HG02885 (cell line): ENCODE data around the gene MYLK4.

Experiments used
- ATAC-seq: cut with Tn5 transposase; IDR thresholded peaks from one replicate; pipeline ENCODE4 v1.9.1; 2021; ENCODE audit warnings: mild to moderate bottlenecking; ENCODE audit not compliant: unreplicated experiment, poor library complexity

The MYLK4 gene

DNA sequence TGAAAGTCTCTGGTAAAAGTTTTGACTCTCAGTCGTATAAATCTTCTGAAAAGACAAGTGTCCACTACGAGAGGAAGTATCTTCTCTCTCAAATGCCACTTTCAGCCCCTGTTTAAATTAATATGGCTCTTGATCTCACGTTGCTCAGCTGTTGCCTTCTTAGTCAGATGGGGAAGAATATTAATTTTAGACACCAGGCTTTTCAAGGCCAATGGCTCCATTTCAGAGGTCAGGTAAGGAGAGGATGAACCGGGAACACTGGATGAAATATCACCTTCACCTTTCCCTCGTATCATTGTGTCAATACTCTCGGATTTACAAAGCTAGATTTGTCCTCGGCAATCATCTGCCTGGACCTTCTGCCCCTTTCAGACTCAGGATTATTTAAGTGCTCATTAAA, at the start of gene MYLK4:
Gene MYLK4, minus strand, starts transcription at position 91 of the 400 bp plus-strand sequence. CDS start 1,628 bp downstream, outside the sequence.
- ATAC-seq: no peak

DNA sequence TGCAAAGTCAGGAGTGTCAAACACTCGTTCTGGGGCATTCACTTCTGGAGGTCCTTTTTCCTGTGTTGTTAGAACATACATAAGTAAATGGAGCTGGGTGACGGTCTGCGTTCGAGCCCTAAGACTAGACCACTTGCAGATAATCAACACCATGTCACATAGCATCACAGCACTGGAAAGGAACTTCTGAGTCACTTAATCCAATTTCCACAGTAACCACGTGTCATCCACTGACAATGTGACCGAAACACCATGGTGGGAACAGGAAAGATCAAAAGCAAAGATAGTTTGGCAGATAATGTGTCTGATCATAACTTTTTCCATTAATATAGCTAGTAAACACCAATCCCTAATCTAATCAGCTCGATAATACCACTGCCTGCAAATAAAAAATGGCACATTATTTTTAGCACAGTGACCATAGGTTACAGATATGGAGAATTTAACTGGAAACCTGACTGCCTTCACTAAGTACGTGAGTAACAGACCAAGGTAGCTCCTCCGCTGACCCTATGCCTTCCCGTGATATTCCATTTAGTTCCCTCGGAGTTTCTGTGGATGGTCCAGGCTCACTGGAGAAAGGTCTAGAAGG, 49.3 kb upstream of the MYLK4 start:
- no peak for ATAC-seq

DNA sequence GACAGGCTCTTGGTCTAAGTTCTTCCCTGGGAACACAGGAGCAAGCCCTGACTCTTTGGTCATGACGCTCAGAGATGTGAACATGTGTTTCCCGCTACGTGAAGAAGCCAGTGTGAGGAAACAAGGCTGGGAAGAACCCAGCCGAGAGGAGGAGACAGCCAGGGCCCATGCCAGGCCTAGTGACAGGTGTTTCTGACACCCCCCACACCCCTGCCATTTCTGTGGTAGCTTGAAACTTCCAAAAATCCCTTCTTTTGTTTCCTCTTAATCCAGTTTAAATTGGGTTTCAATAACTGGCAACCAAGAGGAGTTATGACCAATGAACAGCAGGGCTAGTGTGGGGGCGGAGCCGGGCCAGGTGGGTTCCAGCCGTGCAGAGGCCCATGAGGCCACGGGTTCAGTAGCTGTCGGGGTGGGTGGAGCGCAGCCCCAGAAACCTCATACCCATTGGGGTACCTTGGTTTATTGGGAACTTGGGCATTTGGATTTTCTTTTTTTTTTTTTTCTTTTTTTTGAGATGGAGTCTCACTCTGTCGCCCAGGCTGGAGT, 47.9 kb upstream of the MYLK4 start:
- no peak for ATAC-seq

DNA sequence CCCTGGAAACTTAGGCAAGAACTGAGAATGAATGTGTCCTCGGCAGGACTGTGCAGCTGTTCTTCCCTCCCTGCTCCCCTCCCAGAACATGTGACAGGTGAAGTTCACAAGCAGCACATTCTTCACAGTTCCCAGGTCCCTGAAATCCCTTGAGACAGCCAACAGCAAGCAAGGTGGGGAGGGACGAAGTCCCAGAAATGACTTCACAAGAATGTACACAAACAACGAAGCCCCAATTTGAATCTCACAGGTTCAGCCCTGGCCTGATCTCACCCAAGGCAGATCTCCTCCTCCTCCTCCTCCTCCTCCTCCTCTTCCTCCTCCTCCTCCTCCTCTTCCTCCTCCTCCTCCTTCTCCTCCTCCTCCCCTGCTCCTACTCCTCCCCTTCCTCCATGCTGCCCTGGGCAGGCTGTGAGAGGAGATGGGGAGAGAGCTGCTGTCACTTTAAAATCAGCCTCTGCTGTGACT, 46.9 kb upstream of the MYLK4 start:
- no peak for ATAC-seq

DNA sequence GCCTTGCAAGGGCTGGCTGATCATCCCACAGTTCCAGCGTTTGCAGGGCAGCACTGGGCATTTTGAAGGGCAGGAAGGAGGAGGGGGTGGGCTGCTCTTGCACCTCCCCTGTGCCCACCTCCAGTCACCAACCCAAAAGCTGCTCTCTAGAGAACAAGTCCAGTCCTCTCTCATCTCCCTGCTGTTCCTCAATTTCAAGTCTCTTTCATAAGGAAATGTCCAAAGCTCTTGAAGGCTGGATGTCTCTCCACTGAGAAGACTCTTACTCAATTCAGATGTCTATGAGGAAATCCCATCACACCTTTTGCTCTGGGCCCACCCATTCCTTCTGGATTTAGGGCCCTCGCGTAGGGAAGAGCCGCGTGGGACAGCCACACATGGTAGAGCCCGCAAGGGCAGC, 46.1 kb upstream of the MYLK4 start:
- no peak for ATAC-seq

DNA sequence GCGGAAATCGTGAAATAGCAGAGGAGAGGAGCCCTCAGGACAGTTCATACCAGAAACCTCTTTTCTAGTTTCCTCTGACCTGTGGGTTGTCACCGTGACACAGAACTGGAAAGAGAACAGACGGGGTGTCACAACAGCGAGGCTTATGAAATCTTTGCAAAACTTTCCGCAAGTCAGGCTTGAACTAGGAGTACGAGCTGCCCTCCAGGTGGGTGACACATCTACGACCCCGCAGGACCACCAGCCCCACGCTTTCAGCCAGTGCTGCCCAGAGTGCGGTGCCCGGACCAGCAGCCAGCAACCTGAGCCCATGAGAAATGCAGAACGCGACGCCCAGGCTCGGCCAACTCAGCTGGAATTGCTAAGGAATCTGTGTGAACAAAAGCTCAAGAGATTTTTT, 45.2 kb upstream of the MYLK4 start:
- no peak for ATAC-seq

DNA sequence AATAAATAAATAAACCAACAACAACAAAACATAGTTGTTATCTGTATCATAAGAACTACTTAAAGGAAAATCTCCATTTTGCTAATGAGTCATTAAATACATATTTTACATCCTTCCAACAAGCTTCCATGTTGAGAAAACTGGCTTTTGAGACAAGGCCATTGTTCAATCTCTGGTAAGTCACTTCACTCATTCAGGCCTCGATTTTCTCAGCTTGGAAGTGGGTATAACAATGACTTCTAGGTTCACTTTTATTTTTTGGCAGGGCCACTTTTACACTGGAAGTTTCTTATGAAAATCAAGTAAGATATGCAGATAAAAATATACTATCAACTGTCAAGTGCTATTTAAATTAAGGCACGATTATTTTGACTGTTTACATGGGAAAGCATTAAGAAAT, 44.4 kb upstream of the MYLK4 start:
- no peak for ATAC-seq

DNA sequence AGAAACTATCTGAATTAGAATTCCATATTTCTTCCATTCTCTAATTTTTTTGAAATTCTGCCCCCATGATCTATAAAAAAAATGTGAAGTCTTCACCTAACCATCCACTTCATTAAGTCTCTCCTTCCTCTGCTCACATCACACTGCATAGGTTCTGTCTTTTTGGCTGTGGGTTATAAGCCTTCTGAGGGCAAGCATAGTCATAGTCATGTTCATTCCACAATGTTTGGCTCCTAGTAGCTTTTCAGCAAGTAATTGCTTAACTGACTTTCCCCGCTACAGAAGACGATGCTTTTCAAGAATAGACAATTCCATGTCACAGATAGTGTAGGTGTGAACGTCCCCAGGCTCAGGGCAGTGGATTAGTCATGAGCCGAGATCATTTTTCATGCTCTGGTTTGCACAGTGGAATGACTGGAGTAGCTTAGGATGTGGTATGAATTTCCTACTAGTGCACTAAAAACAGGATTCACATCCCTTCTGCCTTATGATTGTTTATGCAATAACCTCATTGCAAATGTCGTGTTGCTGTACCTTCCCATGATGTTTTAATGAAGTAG, 43.5 kb upstream of the MYLK4 start:
- ATAC-seq: no peak

DNA sequence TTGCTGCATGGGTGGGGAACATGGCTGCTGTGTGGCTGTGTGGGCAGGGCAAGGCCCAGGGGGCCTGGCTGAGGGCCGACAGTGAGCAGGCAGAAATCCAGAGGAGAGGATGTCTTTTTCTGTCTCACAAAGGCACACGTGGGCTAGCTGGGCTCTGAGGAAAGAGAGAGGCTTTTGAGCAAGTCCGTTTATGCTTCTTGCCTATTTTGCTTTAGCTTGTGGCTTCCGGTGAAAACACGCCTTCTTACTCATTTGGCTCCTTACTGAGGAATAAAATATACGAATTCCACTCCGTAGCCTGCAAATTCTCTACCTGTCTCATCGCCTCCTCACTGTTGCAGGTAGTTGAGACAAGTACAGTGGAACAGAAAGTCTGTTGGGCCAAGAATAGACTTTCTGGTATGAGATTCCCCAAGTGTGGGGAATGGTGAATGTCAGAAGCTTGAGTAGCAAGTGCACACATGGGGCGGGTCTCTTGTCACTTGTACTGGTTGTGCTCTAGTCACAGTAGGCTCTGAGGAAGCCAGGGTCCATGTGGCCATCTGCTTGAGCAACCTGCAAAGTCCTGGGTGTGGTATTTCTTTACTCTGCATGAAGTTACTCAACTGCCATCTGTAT, 42.9 kb upstream of the MYLK4 start:
- ATAC-seq: no peak

DNA sequence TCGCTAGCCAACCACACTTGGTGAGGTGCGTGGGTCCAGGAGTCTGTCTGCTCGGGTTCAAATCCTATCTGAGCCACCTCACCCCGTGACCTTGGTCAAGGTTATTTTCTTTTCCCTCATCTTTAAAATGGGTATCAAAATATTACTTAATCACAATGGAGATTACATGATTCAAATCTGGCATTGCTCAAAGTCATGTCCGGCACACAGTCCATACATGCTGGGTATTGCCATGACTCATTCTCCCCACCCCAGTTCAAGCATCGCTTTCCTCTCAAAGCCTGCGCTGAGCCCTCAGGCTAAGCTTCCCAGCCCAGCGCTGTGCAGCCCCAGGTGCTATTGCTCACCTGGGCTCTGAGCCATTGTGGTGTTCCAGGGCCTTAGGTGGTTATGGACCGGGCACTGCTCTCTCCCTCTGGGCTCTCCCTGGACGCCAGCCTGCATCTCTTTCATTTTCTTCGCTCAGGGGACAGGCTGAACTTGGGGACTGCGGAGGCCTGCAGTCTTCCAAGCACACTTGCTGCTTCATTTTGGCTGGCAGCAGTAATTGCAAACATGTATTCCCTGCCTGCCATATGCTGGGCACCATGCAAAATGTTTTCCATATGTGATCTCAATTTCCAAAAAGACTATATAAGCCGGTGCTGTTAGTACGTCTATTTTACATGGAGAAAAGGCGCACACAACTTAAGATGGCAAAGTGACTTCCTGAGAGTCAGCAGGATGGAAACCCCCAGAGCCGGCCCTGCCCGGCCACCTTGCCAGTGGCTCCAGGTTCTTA, 41.8 kb upstream of the MYLK4 start:
- ATAC-seq: no peak

DNA sequence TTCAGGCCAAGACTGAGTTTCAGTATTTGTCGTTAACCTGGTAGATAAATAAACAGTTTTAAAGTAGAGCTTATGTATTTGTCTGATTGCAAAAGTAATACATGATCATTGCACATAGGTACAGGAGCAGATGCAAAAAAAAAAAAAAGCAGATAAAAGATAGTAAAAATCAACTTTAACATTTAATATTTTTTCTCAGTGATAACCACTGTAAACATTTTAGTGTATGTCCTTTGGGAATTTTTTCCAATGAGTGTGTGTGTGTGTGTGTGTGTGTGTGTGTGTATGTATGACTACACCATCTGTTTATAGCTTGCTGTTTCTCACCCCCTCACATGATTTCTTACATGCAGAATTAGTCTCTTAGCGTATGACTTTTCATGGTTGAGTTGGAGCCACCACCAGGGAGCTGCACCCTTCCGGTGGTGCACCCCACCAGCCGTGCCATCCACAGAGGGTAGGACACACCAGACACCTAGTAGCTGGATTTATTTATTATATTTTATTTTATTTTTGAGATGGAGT, 40.8 kb upstream of the MYLK4 start:
- no peak for ATAC-seq

DNA sequence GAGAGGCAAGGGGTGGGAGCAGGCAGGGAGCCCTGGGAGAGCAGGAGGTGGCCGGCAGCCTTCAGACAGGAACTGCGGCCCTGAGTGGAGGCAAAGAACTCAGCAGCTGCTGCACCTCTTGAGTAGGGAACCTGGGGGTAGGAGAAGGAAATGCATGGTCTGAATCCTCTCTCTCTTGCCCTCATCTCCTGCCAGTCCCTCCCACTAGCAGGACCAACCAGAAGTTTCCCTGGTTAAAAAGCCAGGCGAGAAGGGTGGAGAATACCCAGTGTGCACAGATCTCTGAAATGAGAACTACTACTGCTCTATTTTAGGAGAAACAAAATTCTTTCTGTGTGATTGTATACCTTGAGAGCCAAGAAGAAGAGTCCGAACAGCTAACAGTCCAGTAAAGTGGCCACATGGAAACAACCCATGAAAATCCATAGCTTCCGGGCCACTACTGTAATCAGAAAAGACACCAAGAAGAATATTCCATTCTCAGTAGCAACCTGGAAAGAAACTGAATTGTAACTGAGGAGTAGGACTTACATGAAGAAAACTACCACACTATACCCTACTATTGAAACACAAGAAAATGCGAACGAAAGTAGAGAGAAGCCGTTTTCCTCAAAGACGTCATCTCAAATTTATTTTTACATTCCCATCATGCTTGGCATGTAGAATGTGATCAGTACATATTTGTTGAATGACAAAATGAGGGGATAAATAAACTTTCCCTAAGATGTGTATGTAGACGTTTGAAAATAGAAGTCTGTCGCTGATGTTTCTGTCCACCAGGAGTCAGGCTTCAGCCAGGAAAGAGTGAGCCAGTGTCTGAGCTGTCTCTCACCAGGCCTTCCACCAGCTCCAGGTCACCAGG, 40.1 kb upstream of the MYLK4 start:
- ATAC-seq: peak; percentile 62

DNA sequence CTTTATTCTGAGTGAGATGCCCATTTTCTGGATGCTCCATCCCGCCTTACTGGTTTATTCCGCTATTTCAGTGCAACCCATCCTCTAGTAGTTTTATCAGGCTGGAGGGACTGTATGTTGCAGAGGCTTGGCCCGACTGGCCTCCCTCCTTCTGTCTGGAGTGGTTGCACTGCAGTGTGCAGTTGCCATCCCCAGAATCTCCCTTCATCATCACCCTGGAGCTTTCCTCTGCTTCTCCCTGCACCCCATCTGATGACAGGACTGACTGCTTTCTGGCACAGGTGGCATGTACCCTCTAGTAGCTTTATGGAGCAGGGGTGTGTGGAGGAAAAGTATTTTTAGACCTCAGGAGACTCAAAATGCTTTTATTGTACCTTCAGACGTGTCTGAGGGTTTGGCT, 35.5 kb upstream of the MYLK4 start:
- ATAC-seq: no peak

DNA sequence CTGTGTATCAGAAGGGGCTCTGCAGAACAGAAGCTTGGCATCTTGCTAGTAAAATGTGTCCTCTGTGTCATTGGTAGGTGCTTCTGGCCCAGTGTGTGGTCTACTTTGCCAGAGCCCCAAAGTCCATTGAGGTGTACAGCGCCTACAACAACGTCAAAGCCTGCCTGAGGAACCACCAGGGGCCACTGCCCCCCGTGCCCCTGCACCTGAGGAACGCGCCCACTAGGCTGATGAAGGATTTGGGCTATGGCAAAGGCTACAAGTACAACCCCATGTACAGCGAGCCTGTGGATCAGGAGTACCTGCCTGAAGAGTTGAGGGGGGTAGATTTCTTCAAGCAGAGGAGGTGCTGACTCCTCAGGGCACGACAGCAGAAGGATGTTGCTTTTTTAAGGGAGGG, 34.2 kb upstream of the MYLK4 start:
- ATAC-seq: no peak

DNA sequence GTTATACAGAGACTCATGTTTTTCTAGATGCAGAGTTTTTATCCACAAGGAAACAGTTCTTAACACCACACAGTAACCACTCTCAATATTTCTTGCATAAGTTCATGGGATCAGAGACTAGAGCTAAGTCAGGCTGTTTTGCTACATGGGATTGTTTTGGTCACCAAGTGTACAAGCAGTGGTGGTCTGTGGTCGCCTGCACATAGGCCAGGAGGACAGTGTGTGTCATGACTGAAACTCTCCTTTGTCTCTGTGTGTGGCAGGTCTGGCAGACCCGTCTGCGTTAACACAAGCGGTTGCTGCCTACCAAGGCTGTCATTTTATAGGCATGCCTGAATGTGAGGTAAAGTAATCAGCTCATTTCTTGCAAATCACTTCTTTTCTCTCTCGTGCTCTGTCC, 33.3 kb upstream of the MYLK4 start:
- no peak for ATAC-seq

DNA sequence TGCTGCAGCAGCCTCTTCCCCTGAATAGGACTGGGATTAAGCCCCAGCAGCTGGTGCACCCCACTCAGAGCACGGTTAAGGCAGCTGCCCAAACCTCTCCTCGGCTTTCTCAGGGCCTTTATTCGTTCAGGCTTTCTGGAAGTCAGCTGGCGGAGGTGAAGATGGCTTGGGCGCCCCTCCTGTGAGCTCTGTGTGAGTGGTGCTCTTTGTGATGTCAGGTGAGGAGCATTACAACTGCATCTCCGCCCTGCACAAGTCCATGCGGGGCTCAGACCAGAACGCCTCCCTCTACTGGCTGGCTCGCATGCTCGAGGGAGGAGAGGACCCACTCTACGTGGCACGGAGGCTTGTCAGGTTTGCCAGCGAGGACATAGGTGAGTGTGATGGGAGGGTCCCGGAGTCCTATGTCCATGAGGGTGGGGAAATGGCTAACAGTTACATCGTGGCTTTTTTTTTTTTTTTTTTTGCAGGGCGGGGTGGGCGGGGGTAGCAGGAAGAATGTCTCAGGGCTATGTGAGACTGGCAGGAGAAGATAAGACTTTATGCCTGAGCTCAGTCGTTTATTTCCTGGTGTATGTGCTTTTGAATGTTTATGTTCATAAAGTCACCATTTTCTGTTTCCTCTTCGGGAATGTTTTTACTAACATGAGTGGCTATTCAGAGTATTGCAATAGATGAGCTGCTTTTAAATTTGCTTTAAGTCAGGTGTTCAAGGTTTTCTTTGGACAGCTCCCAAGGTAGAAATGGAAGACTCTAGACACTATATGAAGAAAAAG, 32.7 kb upstream of the MYLK4 start:
- ATAC-seq: no peak

DNA sequence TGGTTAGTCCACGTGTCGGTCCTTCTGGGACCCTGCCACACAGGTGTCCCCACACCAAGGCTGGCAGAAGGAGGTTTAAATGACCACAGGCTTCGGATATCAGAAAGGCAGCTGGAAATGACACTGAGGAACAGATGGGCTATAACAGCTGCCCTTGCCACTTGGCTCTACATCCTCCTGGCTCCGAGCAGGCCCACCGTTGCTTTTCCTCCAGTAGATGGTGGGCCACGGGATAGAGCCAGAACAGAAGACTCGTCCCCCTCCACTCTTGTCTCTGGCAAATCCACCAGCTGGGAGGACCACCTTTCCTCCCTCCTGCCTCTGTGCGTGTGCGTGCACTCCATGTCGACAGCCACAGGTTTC, 32.1 kb upstream of the MYLK4 start:
- no peak for ATAC-seq

DNA sequence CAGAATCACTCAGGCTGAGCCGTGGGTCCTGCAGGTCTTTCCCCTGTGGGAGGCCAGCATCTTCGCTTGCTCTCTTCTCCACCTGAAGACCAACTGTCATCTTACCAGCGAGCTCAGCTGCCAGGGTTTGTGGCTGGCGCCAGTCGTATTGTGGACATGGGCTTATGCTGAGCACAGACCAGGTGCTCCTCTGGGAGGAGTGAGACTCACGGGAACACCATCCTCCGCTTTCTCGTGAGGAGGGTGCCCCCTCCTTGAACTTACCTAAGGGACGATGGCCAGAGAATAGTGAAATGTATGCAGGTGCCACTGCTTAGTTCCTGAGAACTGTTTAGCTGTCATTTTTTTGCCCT, 31.6 kb upstream of the MYLK4 start:
- no peak for ATAC-seq

DNA sequence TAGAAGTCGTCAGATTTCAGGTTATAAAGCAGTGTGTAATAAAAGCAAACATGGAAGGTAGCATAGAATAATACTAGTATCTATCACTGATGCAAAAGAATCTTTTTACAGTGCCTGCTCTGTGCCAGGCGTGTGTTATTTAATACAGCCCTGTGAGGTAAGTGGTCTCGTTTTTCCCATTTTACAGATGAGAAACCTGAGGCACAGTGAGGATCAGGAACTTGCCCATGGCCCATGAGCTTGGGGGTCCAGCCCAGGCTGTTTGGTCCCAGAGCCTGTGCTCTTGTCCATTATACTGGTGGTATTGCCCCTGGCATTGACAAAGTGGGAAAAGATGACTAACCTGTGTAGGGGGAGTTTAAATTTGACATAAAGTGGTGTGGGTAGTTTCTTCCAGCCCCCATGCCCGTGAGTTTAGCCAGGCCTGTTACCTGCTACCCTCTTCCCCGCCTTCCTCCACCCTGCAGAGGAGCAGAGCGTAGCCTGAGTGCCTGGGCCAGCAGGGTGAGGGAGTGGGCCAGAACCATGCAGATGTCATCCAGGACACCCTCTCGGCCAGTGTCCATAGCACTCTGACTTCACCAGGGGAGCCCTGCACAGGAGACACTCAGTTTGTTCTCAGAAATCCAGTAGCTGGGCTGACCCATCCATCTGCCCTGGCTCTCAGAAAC, 31.1 kb upstream of the MYLK4 start:
- no peak for ATAC-seq
